ENCODE data around the gene MEIKIN.

DNA sequence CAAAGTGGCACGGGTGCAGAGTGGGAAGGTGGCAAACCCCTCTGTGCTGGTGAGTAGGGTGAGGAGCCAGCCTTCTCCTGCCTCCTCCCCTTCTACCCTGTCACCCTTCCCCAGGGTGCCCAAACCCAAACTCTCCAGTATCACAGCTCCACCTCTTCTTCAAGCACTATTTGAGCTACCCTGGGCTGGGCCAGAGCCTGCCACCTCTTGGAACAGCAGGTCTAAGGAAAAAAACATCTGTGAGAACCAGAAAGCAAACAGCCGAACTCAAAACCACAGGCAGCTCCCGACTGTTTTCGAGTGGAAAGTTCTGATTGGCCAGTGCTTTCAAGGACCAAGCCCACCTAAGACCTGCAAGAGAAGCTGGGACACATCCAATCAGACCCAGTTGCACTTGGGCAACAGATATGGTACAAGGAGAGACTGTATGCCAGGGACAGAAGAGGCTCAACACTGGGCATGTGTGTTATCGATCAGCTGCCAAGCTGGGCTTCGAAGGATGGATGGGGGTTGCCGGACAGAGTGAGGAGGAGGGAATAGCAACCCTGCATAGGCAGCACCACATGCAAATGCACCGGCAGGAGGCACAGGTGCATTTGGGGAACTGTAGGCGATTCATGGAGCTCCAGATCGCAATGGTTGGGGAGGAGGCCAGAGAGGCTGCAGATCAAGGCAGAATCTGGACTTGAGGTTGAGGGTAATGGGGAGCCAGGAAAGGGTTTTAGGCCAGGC, 46.3 kb upstream of the MEIKIN start:
- TF ChIP-seq, protein P1, sequence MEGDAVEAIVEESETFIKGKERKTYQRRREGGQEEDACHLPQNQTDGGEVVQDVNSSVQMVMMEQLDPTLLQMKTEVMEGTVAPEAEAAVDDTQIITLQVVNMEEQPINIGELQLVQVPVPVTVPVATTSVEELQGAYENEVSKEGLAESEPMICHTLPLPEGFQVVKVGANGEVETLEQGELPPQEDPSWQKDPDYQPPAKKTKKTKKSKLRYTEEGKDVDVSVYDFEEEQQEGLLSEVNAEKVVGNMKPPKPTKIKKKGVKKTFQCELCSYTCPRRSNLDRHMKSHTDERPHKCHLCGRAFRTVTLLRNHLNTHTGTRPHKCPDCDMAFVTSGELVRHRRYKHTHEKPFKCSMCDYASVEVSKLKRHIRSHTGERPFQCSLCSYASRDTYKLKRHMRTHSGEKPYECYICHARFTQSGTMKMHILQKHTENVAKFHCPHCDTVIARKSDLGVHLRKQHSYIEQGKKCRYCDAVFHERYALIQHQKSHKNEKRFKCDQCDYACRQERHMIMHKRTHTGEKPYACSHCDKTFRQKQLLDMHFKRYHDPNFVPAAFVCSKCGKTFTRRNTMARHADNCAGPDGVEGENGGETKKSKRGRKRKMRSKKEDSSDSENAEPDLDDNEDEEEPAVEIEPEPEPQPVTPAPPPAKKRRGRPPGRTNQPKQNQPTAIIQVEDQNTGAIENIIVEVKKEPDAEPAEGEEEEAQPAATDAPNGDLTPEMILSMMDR (IDR thresholded peaks at IDR 0.05; ENCODE audit: low read depth, low read length) = no peak
- no peak for TF ChIP-seq EZH2phosphoT487 (IDR thresholded peaks at IDR 0.05; ENCODE audit: low read depth)
